H9 (cell line): ENCODE results near the gene ATP6V0A1. TPM values are rescaled to one million over a fixed set of nuclear protein-coding genes. Genes with fewer than 3 reads are reported as not detected.

Experiments used
- DNase-seq: peaks from one replicate; pipeline ENCODE4 v3.0.0-alpha.2; 2017
- H2AFZ ChIP-seq: one replicate; pipeline ENCODE4 v1.6.1; 2013; ENCODE audit warnings: mild to moderate bottlenecking, low read length, control low read depth, moderate library complexity
- H2AK5ac ChIP-seq: 2 replicates; pipeline ENCODE4 v1.6.1; 2013; ENCODE audit warnings: low read length, control low read depth, mixed read lengths; ENCODE audit not compliant: insufficient read length
- H2BK120ac ChIP-seq: one replicate; pipeline ENCODE4 v1.6.1; 2013; ENCODE audit warnings: low read depth, mild to moderate bottlenecking, low read length, control low read depth, inconsistent platforms; ENCODE audit not compliant: poor library complexity, severe bottlenecking
- H2BK12ac ChIP-seq: 2 replicates; pipeline ENCODE4 v1.6.1; 2013; ENCODE audit warnings: low read length, control low read depth, mixed read lengths, low read depth; ENCODE audit not compliant: insufficient read length
- H2BK15ac ChIP-seq: 2 replicates; pipeline ENCODE4 v1.6.1; 2013; ENCODE audit warnings: low read depth, low read length, control low read depth
- H2BK20ac ChIP-seq: one replicate; pipeline ENCODE4 v1.6.1; 2013; ENCODE audit warnings: low read depth, mild to moderate bottlenecking, low read length, control low read depth, inconsistent platforms; ENCODE audit not compliant: poor library complexity, severe bottlenecking
- H2BK5ac ChIP-seq: 2 replicates; pipeline ENCODE4 v1.6.1; 2013; ENCODE audit warnings: low read length, control low read depth, mixed read lengths; ENCODE audit not compliant: insufficient read length
- H3K14ac ChIP-seq: 2 replicates; pipeline ENCODE4 v1.6.1; 2013; ENCODE audit warnings: low read length, control low read depth; ENCODE audit not compliant: insufficient read depth
- H3K18ac ChIP-seq: 2 replicates; pipeline ENCODE4 v1.6.1; 2013; ENCODE audit warnings: low read depth, mild to moderate bottlenecking, mixed read lengths, low read length, control low read depth; ENCODE audit not compliant: insufficient read length
- H3K23ac ChIP-seq: 2 replicates; pipeline ENCODE4 v1.6.1; 2013; ENCODE audit warnings: low read length, control low read depth, mixed read lengths, low read depth; ENCODE audit not compliant: insufficient read length
- H3K23me2 ChIP-seq: 2 replicates; pipeline ENCODE4 v1.6.1; 2013; ENCODE audit warnings: low read depth, mild to moderate bottlenecking, mixed read lengths, low read length, control low read depth; ENCODE audit not compliant: insufficient read length, poor library complexity, severe bottlenecking
- H3K27ac ChIP-seq: 2 replicates; pipeline ENCODE4 v1.5.1; 2013; ENCODE audit warnings: low read length, control low read depth, mixed read lengths, low read depth; ENCODE audit not compliant: insufficient read length
- H3K27me3 ChIP-seq: 2 replicates; pipeline ENCODE4 v1.6.1; 2013; ENCODE audit warnings: low read length, control low read depth, inconsistent platforms; ENCODE audit not compliant: insufficient read depth
- H3K4ac ChIP-seq: 2 replicates; pipeline ENCODE4 v1.6.1; 2013; ENCODE audit warnings: low read depth, mild to moderate bottlenecking, control low read depth, inconsistent platforms, low read length, moderate library complexity
- H3K4me1 ChIP-seq: 2 replicates; pipeline ENCODE4 v1.6.1; 2013; ENCODE audit warnings: low read length, control low read depth, inconsistent platforms; ENCODE audit not compliant: insufficient read depth
- H3K4me2 ChIP-seq: 2 replicates; pipeline ENCODE4 v1.6.1; 2013; ENCODE audit warnings: low read length, control low read depth, mixed read lengths; ENCODE audit not compliant: insufficient read length, insufficient read depth
- H3K56ac ChIP-seq: 2 replicates; pipeline ENCODE4 v1.6.1; 2013; ENCODE audit warnings: low read depth, mild to moderate bottlenecking, mixed read lengths, low read length, control low read depth; ENCODE audit not compliant: insufficient read length
- H3K79me1 ChIP-seq: 2 replicates; pipeline ENCODE4 v1.6.1; 2013; ENCODE audit warnings: low read depth, mild to moderate bottlenecking, moderate library complexity, low read length, control low read depth, inconsistent platforms; ENCODE audit not compliant: insufficient read depth, poor library complexity, severe bottlenecking
- H3K79me2 ChIP-seq: 2 replicates; pipeline ENCODE4 v1.6.1; 2013; ENCODE audit warnings: low read length, control low read depth, inconsistent platforms; ENCODE audit not compliant: insufficient read depth
- H3K9ac ChIP-seq: 2 replicates; pipeline ENCODE4 v1.6.1; 2013; ENCODE audit warnings: low read length, control low read depth, mixed read lengths; ENCODE audit not compliant: insufficient read length; ENCODE audit errors: extremely low read depth
- H3K9me3 ChIP-seq: one replicate; pipeline ENCODE4 v1.6.1; 2013; ENCODE audit warnings: low read depth, low read length, inconsistent platforms; ENCODE audit not compliant: control insufficient read depth
- H3T11ph ChIP-seq: one replicate; pipeline ENCODE4 v1.6.1; 2013; ENCODE audit warnings: mild to moderate bottlenecking, low read length, control low read depth, inconsistent platforms
- H4K20me1 ChIP-seq: one replicate; pipeline ENCODE4 v1.6.1; 2013; ENCODE audit not compliant: control insufficient read depth, insufficient read length, insufficient read depth
- H4K5ac ChIP-seq: 2 replicates; pipeline ENCODE4 v1.6.1; 2013; ENCODE audit warnings: low read depth, mild to moderate bottlenecking, mixed read lengths, low read length, control low read depth; ENCODE audit not compliant: insufficient read length
- H4K8ac ChIP-seq: replicated peaks from 2 replicates; pipeline ENCODE4 v1.6.1; 2013; ENCODE audit warnings: low read length, control low read depth, mixed read lengths, low read depth; ENCODE audit not compliant: insufficient read length
- H4K91ac ChIP-seq: 2 replicates; pipeline ENCODE4 v1.6.1; 2013; ENCODE audit warnings: low read depth, mild to moderate bottlenecking, moderate library complexity, mixed read lengths, low read length, control low read depth; ENCODE audit not compliant: insufficient read length
- H3K27ac Mint-ChIP-seq, 3 experiments: 2 replicates in 2 of 3; 3 replicates in 1 of 3; pipeline ENCODE4 v1.8.0; 2020 to 2021; ENCODE audit warnings: mixed read lengths in 3 of 3, mild to moderate bottlenecking in 1 of 3, moderate library complexity in 1 of 3
- H3K27me3 Mint-ChIP-seq: 2 replicates; pipeline ENCODE4 v1.8.0; 2021; ENCODE audit warnings: low read depth, mild to moderate bottlenecking, moderate library complexity, mixed read lengths
- H3K36me3 Mint-ChIP-seq, 3 experiments: 2 replicates in 2 of 3; 3 replicates in 1 of 3; pipeline ENCODE4 v1.8.0; 2020 to 2021; ENCODE audit warnings: low read depth in 3 of 3, mixed read lengths in 3 of 3; ENCODE audit not compliant: insufficient read depth in 1 of 3
- H3K4me1 Mint-ChIP-seq, 2 experiments: 2 replicates each; pipeline ENCODE4 v1.8.0; 2020; ENCODE audit warnings: mixed read lengths in 2 of 2
- H3K4me3 Mint-ChIP-seq, 2 experiments: 2 replicates in 1 of 2; 3 replicates in 1 of 2; pipeline ENCODE4 v1.8.0; 2020 to 2021; ENCODE audit warnings: mild to moderate bottlenecking in 2 of 2, mixed read lengths in 2 of 2, moderate library complexity in 1 of 2
- H3K9me3 Mint-ChIP-seq, 2 experiments: 2 replicates in 1 of 2; 3 replicates in 1 of 2; pipeline ENCODE4 v1.8.0; 2020; ENCODE audit warnings: mild to moderate bottlenecking in 2 of 2, mixed read lengths in 2 of 2, moderate library complexity in 1 of 2
- CTCF ChIP-seq: fragments of 200-600 bp; sonication (generic); conservative IDR thresholded peaks from 3 replicates; pipeline ENCODE4 v1.8.0; 2021; ENCODE audit warnings: antibody characterized with exemption, mild to moderate bottlenecking
- WGBS: extraction: QIAGEN DNeasy Blood & Tissue Kit; methylation state at CpG from one replicate; pipeline ENCODE4 v1.1.7; 2013; ENCODE audit warnings: missing lambda C conversion rate, low lambda C conversion rate, mixed read lengths; ENCODE audit not compliant: insufficient read length; ENCODE audit errors: extremely low coverage; 5-methylcytosine and 5-hydroxymethylcytosine counted together
- total RNA-seq: library from RNA; stranded (reverse); gene quantifications from 2 replicates; pipeline ENCODE4 v1.2.1, GENCODE V29; 2021

ATP6V0A1 gene
- total RNA-seq, 1 experiment from 2014 or later: 54.1 TPM

GRCh38 chr17:42484304-42484703 lies 25.6 kb downstream of the ATP6V0A1 start:
- Histone ChIP-seq H3K23ac (no peak overlapping the region), H3K4me2 (no peak overlapping the region), H3K56ac (no peak overlapping the region), H4K91ac (no peak overlapping the region), H4K20me1 (no peaks in the 10 kb centered on the region), H4K5ac (no peak overlapping the region), H3K79me2 (no peaks in the 10 kb centered on the region), H2BK12ac (no peak overlapping the region), H3K9ac (no peak overlapping the region), H2BK20ac (no peak overlapping the region), H3K9me3 (no peaks in the 10 kb centered on the region), H3K27me3 (no peaks in the 10 kb centered on the region), H4K8ac (no peak overlapping the region), H3K18ac (no peak overlapping the region), H3T11ph (no peak overlapping the region), H2BK120ac (no peak overlapping the region), H2BK5ac (no peak overlapping the region), H2AFZ (no peak overlapping the region), H3K4ac (no peak overlapping the region), H2BK15ac (no peak overlapping the region), H3K23me2 (no peaks in the 10 kb centered on the region), H3K4me1 (no peaks in the 10 kb centered on the region), H3K27ac (no peak overlapping the region), H3K79me1 (no peaks in the 10 kb centered on the region), H2AK5ac (no peak overlapping the region), H3K14ac (no peak overlapping the region)
- no peak overlapping the region for H3K4me3 Mint-ChIP-seq
- no peak for DNase-seq
- no CpG with 5 or more reads among the region's 7 CpGs for WGBS
- H3K36me3 Mint-ChIP-seq: peaks cover 16 to 82% (median 61%) of the 10 kb centered on the region in 3 experiments; a peak in 6 of 7 replicates
- H3K27me3 Mint-ChIP-seq: no peaks in the 10 kb centered on the region
- no peak overlapping the region for H3K27ac Mint-ChIP-seq
- no peaks in the 10 kb centered on the region for H3K9me3 Mint-ChIP-seq
- no peaks in the 10 kb centered on the region for H3K4me1 Mint-ChIP-seq
- TF ChIP-seq CTCF: no peak
